MM.1S (cell line): Measurements from ENCODE around the gene TCEAL7.

Experiments
- DNase-seq: peaks from one replicate; pipeline ENCODE4 v3.0.0-alpha.2; 2015
- H2AFZ ChIP-seq: fragments of 300-600 bp; sonication (generic); 2 replicates; pipeline ENCODE4 v1.6.0; 2016; ENCODE audit warnings: antibody characterized with exemption, low read length
- H3F3A ChIP-seq: fragments of 300-600 bp; sonication (generic); 2 replicates; pipeline ENCODE4 v1.6.1; 2016; ENCODE audit warnings: mild to moderate bottlenecking, antibody characterized with exemption, low read length, moderate library complexity, mixed read lengths; ENCODE audit not compliant: insufficient read depth
- H3K27ac ChIP-seq: fragments of 300-600 bp; sonication (generic); 2 replicates; pipeline ENCODE4 v1.5.1; 2016; ENCODE audit warnings: mild to moderate bottlenecking, low read length
- H3K27me3 ChIP-seq: fragments of 300-600 bp; sonication (generic); replicated peaks from 2 replicates; pipeline ENCODE4 v1.6.0; 2016; ENCODE audit warnings: low read length; ENCODE audit not compliant: insufficient read depth
- H3K36me3 ChIP-seq: fragments of 300-600 bp; sonication (generic); replicated peaks from 2 replicates; pipeline ENCODE4 v1.6.1; 2016; ENCODE audit warnings: mild to moderate bottlenecking, low read length, mixed read lengths; ENCODE audit not compliant: insufficient read depth
- H3K4me1 ChIP-seq: fragments of 300-600 bp; sonication (generic); 2 replicates; pipeline ENCODE4 v1.6.1; 2016; ENCODE audit warnings: low read length, mixed read lengths
- H3K4me2 ChIP-seq: fragments of 300-600 bp; sonication (generic); 2 replicates; pipeline ENCODE4 v1.6.0; 2016; ENCODE audit warnings: low read depth, low read length
- H3K4me3 ChIP-seq: fragments of 300-600 bp; sonication (generic); 2 replicates; pipeline ENCODE4 v1.5.1; 2016; ENCODE audit warnings: low read length, mixed read lengths
- H3K79me2 ChIP-seq: fragments of 300-600 bp; sonication (generic); 2 replicates; pipeline ENCODE4 v1.6.1; 2016; ENCODE audit warnings: mixed run types, low read length, mixed read lengths
- H3K9ac ChIP-seq: fragments of 300-600 bp; sonication (generic); 2 replicates; pipeline ENCODE4 v1.6.1; 2016; ENCODE audit warnings: low read length, mixed read lengths
- H3K9me2 ChIP-seq: fragments of 300-600 bp; sonication (generic); replicated peaks from 2 replicates; pipeline ENCODE4 v1.6.1; 2016; ENCODE audit warnings: mild to moderate bottlenecking, low read length, mixed read lengths; ENCODE audit not compliant: insufficient read depth
- H3K9me3 ChIP-seq: fragments of 300-600 bp; sonication (generic); replicated peaks from 2 replicates; pipeline ENCODE4 v1.6.1; 2016; ENCODE audit warnings: mild to moderate bottlenecking, low read length, mixed read lengths; ENCODE audit not compliant: insufficient read depth
- H4K20me1 ChIP-seq: fragments of 300-600 bp; sonication (generic); 2 replicates; pipeline ENCODE4 v1.6.1; 2016; ENCODE audit warnings: mild to moderate bottlenecking, low read length, moderate library complexity, mixed read lengths; ENCODE audit not compliant: insufficient read depth
- CTCF ChIP-seq: fragments of 300-600 bp; sonication (generic); IDR thresholded peaks from 2 replicates; pipeline ENCODE4 v1.5.1; 2016; ENCODE audit warnings: antibody characterized with exemption, low read length, mixed read lengths
- EZH2 ChIP-seq: fragments of 300-600 bp; sonication (generic); optimal IDR thresholded peaks from 2 replicates; pipeline ENCODE3; 2017; ENCODE audit warnings: low read depth, mild to moderate bottlenecking, antibody characterized with exemption, low read length, mixed read lengths
- EZH2phosphoT487 ChIP-seq: fragments of 300-600 bp; sonication (generic); IDR thresholded peaks from 2 replicates; pipeline ENCODE4 v1.6.1; 2018; ENCODE audit warnings: antibody characterized with exemption, low read length

TCEAL7 gene

GRCh38 chrX:103330681-103331288 is 746 bp downstream of the TCEAL7 start:
- Histone ChIP-seq H2AFZ (no peak overlapping the region), H3K4me3 (no peak overlapping the region), H4K20me1 (no peaks in the 10 kb centered on the region), H3K27ac (no peak overlapping the region), H3K36me3 (no peaks in the 10 kb centered on the region), H3K27me3 (no peaks in the 10 kb centered on the region), H3K9ac (no peak overlapping the region), H3K9me2 (no peaks in the 10 kb centered on the region), H3K79me2 (no peaks in the 10 kb centered on the region), H3F3A (no peaks in the 10 kb centered on the region), H3K4me2 (no peak overlapping the region), H3K4me1 (no peaks in the 10 kb centered on the region), H3K9me3 (no peaks in the 10 kb centered on the region)
- no peak for DNase-seq
- TF ChIP-seq EZH2 (no peak), CTCF (no peak), EZH2phosphoT487 (no peak)

GRCh38 chrX:103338663-103339062 is 8.6 kb downstream of the TCEAL7 start:
- no peak overlapping the region for H2AFZ ChIP-seq

GRCh38 chrX:103343105-103343504 is 13.1 kb downstream of the TCEAL7 start:
- Histone ChIP-seq H3K79me2 (no peaks in the 10 kb centered on the region), H3K36me3 (no peaks in the 10 kb centered on the region), H3K4me1 (no peaks in the 10 kb centered on the region), H3K9ac (no peak overlapping the region), H4K20me1 (no peaks in the 10 kb centered on the region), H3K9me3 (no peaks in the 10 kb centered on the region), H3K4me2 (0 out of 2 replicates have a peak overlapping the region, but pooled peaks have one; percentile 4), H3K4me3 (no peak overlapping the region), H3F3A (no peaks in the 10 kb centered on the region), H3K27me3 (no peaks in the 10 kb centered on the region), H3K27ac (no peak overlapping the region), H3K9me2 (no peaks in the 10 kb centered on the region), H2AFZ (no peak overlapping the region)
- peak; percentile 73 for TF ChIP-seq CTCF
- TF ChIP-seq EZH2 = no peak
- TF ChIP-seq EZH2phosphoT487 = no peak
- peak; percentile 32 for DNase-seq

More at GRCh38 chrX:103338663-103339062, 8.6 kb downstream of the TCEAL7 start:
- H3K4me2 ChIP-seq = no peak overlapping the region
- no peaks in the 10 kb centered on the region for H3K79me2 ChIP-seq
- no peak overlapping the region for H3K27ac ChIP-seq
- H3K9ac ChIP-seq = no peak overlapping the region
- no peaks in the 10 kb centered on the region for H3K9me2 ChIP-seq
- no peaks in the 10 kb centered on the region for H3F3A ChIP-seq
- no peaks in the 10 kb centered on the region for H4K20me1 ChIP-seq
- TF ChIP-seq EZH2 (no peak), CTCF (no peak), EZH2phosphoT487 (no peak)
- DNase-seq = no peak
- no peaks in the 10 kb centered on the region for H3K27me3 ChIP-seq
- no peaks in the 10 kb centered on the region for H3K9me3 ChIP-seq
- H3K36me3 ChIP-seq = no peaks in the 10 kb centered on the region
- no peaks in the 10 kb centered on the region for H3K4me1 ChIP-seq
- H3K4me3 ChIP-seq = no peak overlapping the region
